SH-SY5Y (cell line): ENCODE measurements around the gene LARGE1.

Experiments
- GATA2 ChIP-seq: IDR thresholded peaks from 2 replicates; pipeline ENCODE4 v1.6.1; 2011; ENCODE audit warnings: mild to moderate bottlenecking, low read depth, low read length
- GATA3 ChIP-seq: IDR thresholded peaks from 2 replicates; pipeline ENCODE4 v1.6.1; 2011; ENCODE audit warnings: low read depth, mild to moderate bottlenecking, low read length, moderate library complexity

DNA sequence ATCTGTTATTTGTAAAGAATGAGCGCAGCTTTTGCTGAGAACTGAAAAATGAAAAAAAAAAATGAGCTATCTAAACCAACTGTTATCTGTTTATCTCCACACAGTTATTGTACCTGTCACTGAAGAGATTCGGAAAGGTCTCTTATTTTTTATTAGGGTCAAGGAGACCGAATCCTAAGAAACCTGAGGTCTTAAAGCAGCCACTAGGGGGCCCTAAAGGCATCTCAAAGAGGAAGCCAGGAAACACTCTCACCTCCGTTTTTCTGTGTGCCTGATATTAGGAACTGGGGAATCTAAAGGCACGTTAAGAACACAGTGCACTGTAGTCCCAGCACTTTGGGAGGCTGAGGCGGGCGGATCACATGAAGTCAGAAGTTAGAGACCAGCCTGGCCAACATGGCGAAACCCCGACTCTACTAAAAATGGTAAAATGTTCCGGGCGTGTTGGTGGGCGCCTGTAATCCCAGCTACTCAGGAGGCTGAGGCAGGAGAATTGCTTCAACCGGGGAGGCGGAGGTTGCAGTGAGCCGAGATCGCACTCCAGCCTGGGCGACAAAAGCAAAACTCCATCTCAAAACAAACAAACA, 3.5 kb upstream of the LARGE1 start:
- TF ChIP-seq GATA3 (no peak), GATA2 (no peak)
